WTC11 (cell line): ENCODE data around the gene H2AZ2. TPM values are rescaled to one million over a fixed set of nuclear protein-coding genes. Genes with fewer than 3 reads are reported as not detected.

Source experiments
- ATAC-seq: fragments of 200-7000 bp; cut with Tn5 transposase; 2 replicates; pipeline ENCODE4 v1.10.0; 2021; ENCODE audit warnings: mild to moderate bottlenecking, moderate library complexity
- CTCF ChIA-PET: fragments of 300-600 bp; sonication (Branson Sonifier 250); formaldehyde crosslinking; loops from one replicate; lab custom pipeline; 2021; ENCODE audit warnings: antibody characterized with exemption; lab: Charles Lee
- POLR2A ChIA-PET: fragments of 350-600 bp; sonication (Branson Sonifier 250); formaldehyde crosslinking; loops from one replicate; lab custom pipeline; 2021; ENCODE audit warnings: antibody characterized with exemption; lab: Charles Lee
- DNase-seq: peaks from one replicate; pipeline ENCODE4 v3.0.0; 2021; ENCODE audit warnings: low spot score
- H3K27ac Mint-ChIP-seq: 2 replicates; pipeline ENCODE4 v1.8.0; 2021; ENCODE audit warnings: mixed read lengths
- H3K27me3 Mint-ChIP-seq: 2 replicates; pipeline ENCODE4 v1.8.0; 2021; ENCODE audit warnings: low read depth, mild to moderate bottlenecking, moderate library complexity, mixed read lengths
- H3K36me3 Mint-ChIP-seq: 2 replicates; pipeline ENCODE4 v1.8.0; 2021; ENCODE audit warnings: mixed read lengths
- H3K4me1 Mint-ChIP-seq: 2 replicates; pipeline ENCODE4 v1.8.0; 2022; ENCODE audit warnings: mixed read lengths
- H3K4me3 Mint-ChIP-seq: 2 replicates; pipeline ENCODE4 v1.8.0; 2021; ENCODE audit warnings: mild to moderate bottlenecking, moderate library complexity, mixed read lengths
- H3K9me3 Mint-ChIP-seq: 2 replicates; pipeline ENCODE4 v1.8.0; 2021; ENCODE audit warnings: mixed read lengths
- ATF1 ChIP-seq: sonication (generic); formaldehyde crosslinking; IDR thresholded peaks from 2 replicates; pipeline ENCODE4 v1.8.1; 2023; ENCODE audit warnings: mild to moderate bottlenecking, moderate library complexity, missing genetic modification reagents
- ATF3 ChIP-seq: sonication (generic); formaldehyde crosslinking; conservative IDR thresholded peaks from 2 replicates; pipeline ENCODE4 v1.8.1; 2022; ENCODE audit warnings: mild to moderate bottlenecking, missing genetic modification reagents
- CREM ChIP-seq: sonication (generic); formaldehyde crosslinking; IDR thresholded peaks from 2 replicates; pipeline ENCODE4 v1.8.1; 2022; ENCODE audit warnings: mild to moderate bottlenecking, missing genetic modification reagents, moderate library complexity
- ERG ChIP-seq: fragments of 250-450 bp; sonication (Bioruptor Pico); IDR thresholded peaks from 2 replicates; pipeline ENCODE4 v1.8.0; 2021; ENCODE audit warnings: mild to moderate bottlenecking
- FOXP1 ChIP-seq: sonication (generic); formaldehyde crosslinking; IDR thresholded peaks from 2 replicates; pipeline ENCODE4 v1.8.0; 2022; ENCODE audit warnings: missing genetic modification reagents, mild to moderate bottlenecking, moderate library complexity, borderline replicate concordance
- GABPB1 ChIP-seq: sonication (generic); formaldehyde crosslinking; IDR thresholded peaks from 2 replicates; pipeline ENCODE4 v1.8.1; 2023; ENCODE audit warnings: mild to moderate bottlenecking, missing genetic modification reagents
- JUN ChIP-seq: sonication (generic); formaldehyde crosslinking; IDR thresholded peaks from 2 replicates; pipeline ENCODE4 v1.8.0; 2023; ENCODE audit warnings: mild to moderate bottlenecking, missing genetic modification reagents
- MLX ChIP-seq: sonication (generic); formaldehyde crosslinking; IDR thresholded peaks from 2 replicates; pipeline ENCODE4 v1.8.1; 2023; ENCODE audit warnings: mild to moderate bottlenecking, missing genetic modification reagents, moderate library complexity
- NR1H2 ChIP-seq: sonication (generic); formaldehyde crosslinking; IDR thresholded peaks from 2 replicates; pipeline ENCODE4 v1.9.0; 2021; ENCODE audit warnings: mild to moderate bottlenecking, moderate library complexity, missing genetic modification reagents
- ZNF138 ChIP-seq: sonication (generic); formaldehyde crosslinking; conservative IDR thresholded peaks from 2 replicates; pipeline ENCODE4 v1.8.1; 2022; ENCODE audit warnings: mild to moderate bottlenecking, moderate library complexity, missing genetic modification reagents
- ZNF317 ChIP-seq: sonication (generic); formaldehyde crosslinking; IDR thresholded peaks from 2 replicates; pipeline ENCODE4 v1.8.1; 2023; ENCODE audit warnings: low read depth, mild to moderate bottlenecking, moderate library complexity, missing genetic modification reagents, borderline replicate concordance
- ZNF416 ChIP-seq: fragments of 250-450 bp; sonication (Bioruptor Pico); IDR thresholded peaks from 2 replicates; pipeline ENCODE4 v1.9.0; 2021; ENCODE audit warnings: mild to moderate bottlenecking, inconsistent platforms
- ZNF671 ChIP-seq: fragments of 250-450 bp; sonication (Bioruptor Pico); IDR thresholded peaks from 2 replicates; pipeline ENCODE4 v1.8.0; 2021; ENCODE audit warnings: mild to moderate bottlenecking
- ZSCAN18 ChIP-seq: fragments of 250-450 bp; sonication (Bioruptor Pico); IDR thresholded peaks from 2 replicates; pipeline ENCODE4 v2.1.2; 2022; ENCODE audit warnings: mild to moderate bottlenecking, moderate library complexity
- total RNA-seq: library from RNA; stranded (reverse); gene quantifications from 3 replicates; pipeline ENCODE4 v1.2.3, GENCODE V29; 2021
- TF ChIP-seq, protein P1 (sequence below): sonication (generic); formaldehyde crosslinking; IDR thresholded peaks from 2 replicates; pipeline ENCODE4 v1.8.1; 2022; ENCODE audit warnings: low read depth, mild to moderate bottlenecking, moderate library complexity, missing genetic modification reagents, borderline replicate concordance
- TF ChIP-seq, protein P2 (sequence below): sonication (generic); formaldehyde crosslinking; IDR thresholded peaks from 2 replicates; pipeline ENCODE4 v1.8.0; 2022; ENCODE audit warnings: mild to moderate bottlenecking, missing genetic modification reagents
- TF ChIP-seq, protein P3 (sequence below): sonication (generic); formaldehyde crosslinking; IDR thresholded peaks from 2 replicates; pipeline ENCODE4 v1.8.0; 2022; ENCODE audit warnings: missing genetic modification reagents
- TF ChIP-seq, protein P4 (sequence below): sonication (generic); formaldehyde crosslinking; IDR thresholded peaks from 2 replicates; pipeline ENCODE4 v1.8.0; 2023; ENCODE audit warnings: mild to moderate bottlenecking, missing genetic modification reagents
- TF ChIP-seq, protein P5 (sequence below): sonication (generic); formaldehyde crosslinking; IDR thresholded peaks from 2 replicates; pipeline ENCODE4 v1.8.1; 2023; ENCODE audit warnings: mild to moderate bottlenecking, missing genetic modification reagents
- TF ChIP-seq, protein P6 (sequence below): sonication (generic); formaldehyde crosslinking; IDR thresholded peaks from 2 replicates; pipeline ENCODE4 v1.8.0; 2023; ENCODE audit warnings: missing genetic modification reagents

H2AZ2 gene
- total RNA-seq, 1 experiment from 2014 or later: 178 TPM

DNA sequence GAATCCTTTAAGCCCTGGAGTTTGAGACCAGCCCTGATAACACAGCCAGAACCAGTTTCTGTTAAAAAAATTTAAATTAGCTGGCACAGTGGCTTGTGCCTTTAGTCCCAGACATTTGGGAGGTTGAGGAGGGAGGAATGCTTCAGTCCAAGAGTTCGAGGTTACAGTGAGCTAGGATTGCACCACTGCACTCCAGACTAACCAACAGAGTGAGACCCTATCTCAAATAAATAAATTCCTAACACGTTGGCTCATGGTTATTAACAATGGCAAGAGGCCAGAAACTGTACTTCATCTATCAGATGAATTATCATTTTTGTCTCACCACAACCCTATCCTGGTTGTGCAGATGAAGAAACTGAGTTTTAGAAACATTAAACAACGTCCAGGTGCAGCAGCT lies 53.6 kb downstream of the H2AZ2 start:
- no peak for ATAC-seq
- TF ChIP-seq ATF3: no peak
- no peak for TF ChIP-seq ERG
- no peak for TF ChIP-seq JUN (CRISPR knock-in tag)
- TF ChIP-seq CREM: no peak
- TF ChIP-seq ATF1 (CRISPR knock-in tag): no peak
- TF ChIP-seq ZNF138 (CRISPR knock-in tag): no peak
- no peak for TF ChIP-seq NR1H2 (CRISPR knock-in tag)
- TF ChIP-seq, all 79 proteins: peak for 0
- no peak for DNase-seq
- H3K4me3 Mint-ChIP-seq: no peak overlapping the region; the same call in 1 of the 2 replicates
- no peak overlapping the region for H3K27ac Mint-ChIP-seq
- ChIA-PET POLR2A (interaction anchor here (0.6 kb wide), 1 partner anchor 292 kb away, joined by 6 read pairs; no protein-coding TSS in a partner anchor), CTCF (no interaction called here)
- H3K36me3 Mint-ChIP-seq: peaks cover 21% of the 10 kb centered on the region
- H3K27me3 Mint-ChIP-seq: no peaks in the 10 kb centered on the region
- H3K4me1 Mint-ChIP-seq: peaks cover 14% of the 10 kb centered on the region
- no peaks in the 10 kb centered on the region for H3K9me3 Mint-ChIP-seq

DNA sequence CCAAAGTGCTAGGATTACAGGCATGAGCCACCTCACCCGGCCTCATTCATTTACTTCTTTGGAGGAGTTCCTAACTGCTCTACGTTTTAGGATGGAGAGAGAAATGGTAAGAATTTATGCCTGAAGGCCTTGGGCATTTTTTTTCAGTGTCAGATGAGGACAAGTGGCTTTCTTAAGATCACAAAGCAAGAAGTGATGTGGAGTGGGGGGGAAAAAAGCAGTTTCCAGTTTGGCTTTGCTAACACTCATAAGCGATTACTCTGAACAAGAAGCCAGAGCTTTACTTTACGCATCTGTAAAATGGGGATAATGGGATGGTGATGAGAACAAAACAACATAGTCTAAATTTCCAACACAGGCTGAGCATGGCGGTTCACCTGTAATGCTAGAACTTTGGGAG lies 54.0 kb downstream of the H2AZ2 start:
- Mint-ChIP-seq H3K4me3 (no peak overlapping the region), H3K27ac (no peak overlapping the region; the same call in 1 of the 2 replicates)
- TF ChIP-seq ATF1 (CRISPR knock-in tag) (no peak), ZNF671 (CRISPR knock-in tag) (no peak), GABPB1 (CRISPR knock-in tag) (no peak), MLX (CRISPR knock-in tag) (no peak), ZSCAN18 (CRISPR knock-in tag) (no peak), ZNF317 (no peak), FOXP1 (CRISPR knock-in tag) (no peak), ZNF416 (CRISPR knock-in tag) (no peak)
- TF ChIP-seq, protein P1, sequence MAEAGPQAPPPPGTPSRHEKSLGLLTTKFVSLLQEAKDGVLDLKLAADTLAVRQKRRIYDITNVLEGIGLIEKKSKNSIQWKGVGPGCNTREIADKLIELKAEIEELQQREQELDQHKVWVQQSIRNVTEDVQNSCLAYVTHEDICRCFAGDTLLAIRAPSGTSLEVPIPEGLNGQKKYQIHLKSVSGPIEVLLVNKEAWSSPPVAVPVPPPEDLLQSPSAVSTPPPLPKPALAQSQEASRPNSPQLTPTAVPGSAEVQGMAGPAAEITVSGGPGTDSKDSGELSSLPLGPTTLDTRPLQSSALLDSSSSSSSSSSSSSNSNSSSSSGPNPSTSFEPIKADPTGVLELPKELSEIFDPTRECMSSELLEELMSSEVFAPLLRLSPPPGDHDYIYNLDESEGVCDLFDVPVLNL (CRISPR knock-in tag): no peak
- TF ChIP-seq, protein P2, sequence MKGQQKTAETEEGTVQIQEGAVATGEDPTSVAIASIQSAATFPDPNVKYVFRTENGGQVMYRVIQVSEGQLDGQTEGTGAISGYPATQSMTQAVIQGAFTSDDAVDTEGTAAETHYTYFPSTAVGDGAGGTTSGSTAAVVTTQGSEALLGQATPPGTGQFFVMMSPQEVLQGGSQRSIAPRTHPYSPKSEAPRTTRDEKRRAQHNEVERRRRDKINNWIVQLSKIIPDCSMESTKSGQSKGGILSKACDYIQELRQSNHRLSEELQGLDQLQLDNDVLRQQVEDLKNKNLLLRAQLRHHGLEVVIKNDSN (CRISPR knock-in tag): no peak
- TF ChIP-seq, protein P3, sequence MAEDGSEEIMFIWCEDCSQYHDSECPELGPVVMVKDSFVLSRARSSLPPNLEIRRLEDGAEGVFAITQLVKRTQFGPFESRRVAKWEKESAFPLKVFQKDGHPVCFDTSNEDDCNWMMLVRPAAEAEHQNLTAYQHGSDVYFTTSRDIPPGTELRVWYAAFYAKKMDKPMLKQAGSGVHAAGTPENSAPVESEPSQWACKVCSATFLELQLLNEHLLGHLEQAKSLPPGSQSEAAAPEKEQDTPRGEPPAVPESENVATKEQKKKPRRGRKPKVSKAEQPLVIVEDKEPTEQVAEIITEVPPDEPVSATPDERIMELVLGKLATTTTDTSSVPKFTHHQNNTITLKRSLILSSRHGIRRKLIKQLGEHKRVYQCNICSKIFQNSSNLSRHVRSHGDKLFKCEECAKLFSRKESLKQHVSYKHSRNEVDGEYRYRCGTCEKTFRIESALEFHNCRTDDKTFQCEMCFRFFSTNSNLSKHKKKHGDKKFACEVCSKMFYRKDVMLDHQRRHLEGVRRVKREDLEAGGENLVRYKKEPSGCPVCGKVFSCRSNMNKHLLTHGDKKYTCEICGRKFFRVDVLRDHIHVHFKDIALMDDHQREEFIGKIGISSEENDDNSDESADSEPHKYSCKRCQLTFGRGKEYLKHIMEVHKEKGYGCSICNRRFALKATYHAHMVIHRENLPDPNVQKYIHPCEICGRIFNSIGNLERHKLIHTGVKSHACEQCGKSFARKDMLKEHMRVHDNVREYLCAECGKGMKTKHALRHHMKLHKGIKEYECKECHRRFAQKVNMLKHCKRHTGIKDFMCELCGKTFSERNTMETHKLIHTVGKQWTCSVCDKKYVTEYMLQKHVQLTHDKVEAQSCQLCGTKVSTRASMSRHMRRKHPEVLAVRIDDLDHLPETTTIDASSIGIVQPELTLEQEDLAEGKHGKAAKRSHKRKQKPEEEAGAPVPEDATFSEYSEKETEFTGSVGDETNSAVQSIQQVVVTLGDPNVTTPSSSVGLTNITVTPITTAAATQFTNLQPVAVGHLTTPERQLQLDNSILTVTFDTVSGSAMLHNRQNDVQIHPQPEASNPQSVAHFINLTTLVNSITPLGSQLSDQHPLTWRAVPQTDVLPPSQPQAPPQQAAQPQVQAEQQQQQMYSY (CRISPR knock-in tag): no peak
- TF ChIP-seq, protein P4, sequence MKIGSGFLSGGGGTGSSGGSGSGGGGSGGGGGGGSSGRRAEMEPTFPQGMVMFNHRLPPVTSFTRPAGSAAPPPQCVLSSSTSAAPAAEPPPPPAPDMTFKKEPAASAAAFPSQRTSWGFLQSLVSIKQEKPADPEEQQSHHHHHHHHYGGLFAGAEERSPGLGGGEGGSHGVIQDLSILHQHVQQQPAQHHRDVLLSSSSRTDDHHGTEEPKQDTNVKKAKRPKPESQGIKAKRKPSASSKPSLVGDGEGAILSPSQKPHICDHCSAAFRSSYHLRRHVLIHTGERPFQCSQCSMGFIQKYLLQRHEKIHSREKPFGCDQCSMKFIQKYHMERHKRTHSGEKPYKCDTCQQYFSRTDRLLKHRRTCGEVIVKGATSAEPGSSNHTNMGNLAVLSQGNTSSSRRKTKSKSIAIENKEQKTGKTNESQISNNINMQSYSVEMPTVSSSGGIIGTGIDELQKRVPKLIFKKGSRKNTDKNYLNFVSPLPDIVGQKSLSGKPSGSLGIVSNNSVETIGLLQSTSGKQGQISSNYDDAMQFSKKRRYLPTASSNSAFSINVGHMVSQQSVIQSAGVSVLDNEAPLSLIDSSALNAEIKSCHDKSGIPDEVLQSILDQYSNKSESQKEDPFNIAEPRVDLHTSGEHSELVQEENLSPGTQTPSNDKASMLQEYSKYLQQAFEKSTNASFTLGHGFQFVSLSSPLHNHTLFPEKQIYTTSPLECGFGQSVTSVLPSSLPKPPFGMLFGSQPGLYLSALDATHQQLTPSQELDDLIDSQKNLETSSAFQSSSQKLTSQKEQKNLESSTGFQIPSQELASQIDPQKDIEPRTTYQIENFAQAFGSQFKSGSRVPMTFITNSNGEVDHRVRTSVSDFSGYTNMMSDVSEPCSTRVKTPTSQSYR (CRISPR knock-in tag): no peak
- TF ChIP-seq, protein P5, sequence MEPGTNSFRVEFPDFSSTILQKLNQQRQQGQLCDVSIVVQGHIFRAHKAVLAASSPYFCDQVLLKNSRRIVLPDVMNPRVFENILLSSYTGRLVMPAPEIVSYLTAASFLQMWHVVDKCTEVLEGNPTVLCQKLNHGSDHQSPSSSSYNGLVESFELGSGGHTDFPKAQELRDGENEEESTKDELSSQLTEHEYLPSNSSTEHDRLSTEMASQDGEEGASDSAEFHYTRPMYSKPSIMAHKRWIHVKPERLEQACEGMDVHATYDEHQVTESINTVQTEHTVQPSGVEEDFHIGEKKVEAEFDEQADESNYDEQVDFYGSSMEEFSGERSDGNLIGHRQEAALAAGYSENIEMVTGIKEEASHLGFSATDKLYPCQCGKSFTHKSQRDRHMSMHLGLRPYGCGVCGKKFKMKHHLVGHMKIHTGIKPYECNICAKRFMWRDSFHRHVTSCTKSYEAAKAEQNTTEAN (CRISPR knock-in tag): no peak
- TF ChIP-seq, protein P6, sequence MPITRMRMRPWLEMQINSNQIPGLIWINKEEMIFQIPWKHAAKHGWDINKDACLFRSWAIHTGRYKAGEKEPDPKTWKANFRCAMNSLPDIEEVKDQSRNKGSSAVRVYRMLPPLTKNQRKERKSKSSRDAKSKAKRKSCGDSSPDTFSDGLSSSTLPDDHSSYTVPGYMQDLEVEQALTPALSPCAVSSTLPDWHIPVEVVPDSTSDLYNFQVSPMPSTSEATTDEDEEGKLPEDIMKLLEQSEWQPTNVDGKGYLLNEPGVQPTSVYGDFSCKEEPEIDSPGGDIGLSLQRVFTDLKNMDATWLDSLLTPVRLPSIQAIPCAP (CRISPR knock-in tag): no peak

More for the DNA sequence above, 54.0 kb downstream of the H2AZ2 start:
- POLR2A ChIA-PET: no interaction called here
- Mint-ChIP-seq H3K4me1 (peaks cover 13% of the 10 kb centered on the region), H3K36me3 (peaks cover 19% of the 10 kb centered on the region), H3K27me3 (no peaks in the 10 kb centered on the region), H3K9me3 (no peaks in the 10 kb centered on the region)
- DNase-seq (no peak), ATAC-seq (no peak)
- CTCF ChIA-PET: no interaction called here
